Measurements from ENCODE around the gene DMWD. TPM values are rescaled to one million over a fixed set of nuclear protein-coding genes. Genes with fewer than 3 reads are reported as not detected.

The DMWD gene
- total RNA-seq, 4 donors from 2014 or later = 41.5 to 75.5 (median 59.4) TPM

DNA sequence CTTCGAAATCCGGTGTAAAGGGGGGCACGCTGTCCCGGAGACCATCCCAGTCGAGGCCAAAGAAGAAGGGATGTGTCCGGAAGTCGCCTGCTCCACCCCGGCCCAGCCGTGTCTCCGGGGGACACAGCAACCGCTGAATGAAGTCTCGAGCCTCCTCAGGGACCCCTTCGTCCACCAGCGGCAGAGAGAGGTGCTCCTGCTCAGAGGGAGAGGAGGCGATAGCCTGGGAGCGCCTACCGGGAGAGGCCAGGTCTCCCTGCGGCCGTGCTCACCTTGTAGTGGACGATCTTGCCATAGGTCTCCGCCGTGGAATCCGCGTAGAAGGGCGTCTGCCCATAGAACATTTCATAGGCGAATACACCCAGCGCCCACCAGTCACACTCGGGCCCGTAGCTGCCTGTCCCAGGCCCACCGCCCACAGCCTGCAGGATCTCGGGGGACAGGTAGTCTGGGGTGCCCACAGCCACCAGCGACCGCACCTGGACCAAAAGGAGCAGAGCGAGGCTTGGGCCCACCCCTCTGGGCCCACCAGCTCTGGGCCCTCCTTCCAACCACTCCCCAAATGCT is 15.2 kb downstream of the DMWD start:
- TF ChIP-seq EP300 (IDR thresholded peaks at IDR 0.05) = no peak
- TF ChIP-seq POLR2A (IDR thresholded peaks at IDR 0.05) = no peak
- no peak for TF ChIP-seq CTCF (IDR thresholded peaks at IDR 0.05)
- no peak for TF ChIP-seq POLR2AphosphoS5 (IDR thresholded peaks at IDR 0.05)
- Histone ChIP-seq H3K4me3 (no peak overlapping the region), H3K36me3 (peaks cover 0 to 55% of the 10 kb centered on the region in 2 donors), H3K27ac (peak overlapping the region in 3 of 4 donors; percentile 88 to 97 (median 96)), H3K4me1 (peaks cover 0 to 67% (median 4%) of the 10 kb centered on the region in 3 donors), H3K9me3 (no peaks in the 10 kb centered on the region), H3K27me3 (no peaks in the 10 kb centered on the region)
- WGBS, 2 donors (ENCODE audit: low coverage in 1 of 2) = 86 to 94% methylated on average over 1 to 11 of the region's 34 CpGs
- no peak for ATAC-seq

- Histone ChIP-seq H3K36me3 (peaks cover 0 to 64% of the 10 kb centered on the region in 2 donors), H3K4me1 (peaks cover 0 to 64% (median 11%) of the 10 kb centered on the region in 3 donors), H3K4me3 (no peak overlapping the region), H3K9me3 (no peaks in the 10 kb centered on the region), H3K27me3 (no peaks in the 10 kb centered on the region), H3K27ac (peak overlapping the region in 1 of 4 donors; percentile 19)
- TF ChIP-seq CTCF (IDR thresholded peaks at IDR 0.05) (no peak), POLR2A (IDR thresholded peaks at IDR 0.05) (no peak), POLR2AphosphoS5 (IDR thresholded peaks at IDR 0.05) (no peak), EP300 (IDR thresholded peaks at IDR 0.05) (no peak)
- no peak for ATAC-seq
- WGBS, 2 donors (ENCODE audit: low coverage in 1 of 2) = 87 to 92% methylated on average over 5 to 6 of the region's 9 CpGs
These were observed 17.9 kb downstream of the DMWD start for GRCh38 chr19:45774765-45775164.

- 9 to 30% methylated on average over 2 of the region's 2 CpGs for WGBS, 2 donors (ENCODE audit: low coverage in 1 of 2)
- H3K4me3 ChIP-seq = no peak overlapping the region
- H3K27me3 ChIP-seq = no peaks in the 10 kb centered on the region
- H3K36me3 ChIP-seq = peaks cover 0 to 57% of the 10 kb centered on the region in 2 donors
- H3K4me1 ChIP-seq = peaks cover 0 to 52% (median 7%) of the 10 kb centered on the region in 3 donors
- ATAC-seq = no peak
- TF ChIP-seq EP300 (IDR thresholded peaks at IDR 0.05) (no peak), POLR2AphosphoS5 (IDR thresholded peaks at IDR 0.05) (no peak), POLR2A (IDR thresholded peaks at IDR 0.05) (no peak), CTCF (IDR thresholded peaks at IDR 0.05) (no peak)
- H3K9me3 ChIP-seq = no peaks in the 10 kb centered on the region
- H3K27ac ChIP-seq = peak overlapping the region in 3 of 4 donors; percentile 96 to 99 (median 99)
These were observed 19.3 kb downstream of the DMWD start for GRCh38 chr19:45773384-45773783.

DNA sequence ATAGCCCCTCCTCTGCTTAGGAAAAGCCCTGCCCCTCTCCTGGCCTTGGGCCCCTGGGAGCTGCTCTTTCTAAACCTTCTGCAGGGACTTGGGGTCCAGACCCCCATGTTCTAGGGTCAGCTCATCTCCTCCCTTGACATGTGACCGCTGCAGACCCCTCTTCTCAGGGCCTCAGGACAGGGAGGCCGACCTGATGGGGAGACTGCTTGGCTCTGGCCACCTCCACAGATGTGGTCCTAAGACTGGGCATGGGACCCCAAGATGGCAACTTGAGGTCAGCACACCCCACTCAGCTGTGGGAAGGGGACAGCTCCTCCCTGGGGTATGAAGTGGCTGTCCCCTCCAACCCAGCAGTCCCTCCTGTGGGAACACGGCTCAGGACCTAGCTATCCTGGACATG is 19.7 kb downstream of the DMWD start:
- H3K9me3 ChIP-seq = no peaks in the 10 kb centered on the region
- H3K27ac ChIP-seq = peak overlapping the region in 3 of 4 donors; percentile 96 to 99 (median 99)
- H3K27me3 ChIP-seq = no peaks in the 10 kb centered on the region
- H3K4me1 ChIP-seq = peaks cover 0 to 48% (median 7%) of the 10 kb centered on the region in 3 donors
- H3K4me3 ChIP-seq = no peak overlapping the region
- no peak for ATAC-seq
- TF ChIP-seq POLR2A (IDR thresholded peaks at IDR 0.05) (no peak), CTCF (IDR thresholded peaks at IDR 0.05) (no peak), EP300 (IDR thresholded peaks at IDR 0.05) (no peak), POLR2AphosphoS5 (IDR thresholded peaks at IDR 0.05) (no peak)
- H3K36me3 ChIP-seq = peaks cover 0 to 53% of the 10 kb centered on the region in 2 donors
- WGBS, 2 donors (ENCODE audit: low coverage in 1 of 2) = 60% methylated on average over 1 of the region's 3 CpGs; no CpG with 5 or more reads in 1 of the 2 donors
